Measurements from ENCODE around the gene EFEMP1.
A peak's percentile ranks its signal among the peaks of the same experiment; 100 is the strongest.

EFEMP1 gene

DNA sequence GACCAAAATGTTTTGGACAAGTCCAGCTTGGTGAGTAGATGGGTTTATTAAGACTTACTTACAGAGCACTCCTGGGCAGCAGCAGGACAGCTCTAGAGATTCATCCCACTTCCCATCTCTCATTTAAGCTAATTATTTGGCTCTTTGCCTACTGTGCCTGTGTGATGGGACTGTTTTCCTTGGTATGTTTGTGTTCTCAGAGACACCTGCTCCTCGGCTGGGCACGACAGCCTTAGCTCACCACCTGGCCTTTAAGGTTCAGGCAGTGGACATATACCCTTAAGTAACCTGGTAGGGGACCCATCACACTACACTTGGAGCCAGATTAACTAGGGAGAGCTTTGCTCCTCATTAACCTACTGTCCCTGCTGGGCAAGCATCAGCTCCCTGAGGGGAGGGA lies 41.7 kb upstream of the EFEMP1 start:
- TF ChIP-seq, protein P1, sequence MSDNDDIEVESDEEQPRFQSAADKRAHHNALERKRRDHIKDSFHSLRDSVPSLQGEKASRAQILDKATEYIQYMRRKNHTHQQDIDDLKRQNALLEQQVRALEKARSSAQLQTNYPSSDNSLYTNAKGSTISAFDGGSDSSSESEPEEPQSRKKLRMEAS (IDR thresholded peaks at IDR 0.05; ENCODE audit: low read depth, low read length) = no peak
- TF ChIP-seq, protein P2, sequence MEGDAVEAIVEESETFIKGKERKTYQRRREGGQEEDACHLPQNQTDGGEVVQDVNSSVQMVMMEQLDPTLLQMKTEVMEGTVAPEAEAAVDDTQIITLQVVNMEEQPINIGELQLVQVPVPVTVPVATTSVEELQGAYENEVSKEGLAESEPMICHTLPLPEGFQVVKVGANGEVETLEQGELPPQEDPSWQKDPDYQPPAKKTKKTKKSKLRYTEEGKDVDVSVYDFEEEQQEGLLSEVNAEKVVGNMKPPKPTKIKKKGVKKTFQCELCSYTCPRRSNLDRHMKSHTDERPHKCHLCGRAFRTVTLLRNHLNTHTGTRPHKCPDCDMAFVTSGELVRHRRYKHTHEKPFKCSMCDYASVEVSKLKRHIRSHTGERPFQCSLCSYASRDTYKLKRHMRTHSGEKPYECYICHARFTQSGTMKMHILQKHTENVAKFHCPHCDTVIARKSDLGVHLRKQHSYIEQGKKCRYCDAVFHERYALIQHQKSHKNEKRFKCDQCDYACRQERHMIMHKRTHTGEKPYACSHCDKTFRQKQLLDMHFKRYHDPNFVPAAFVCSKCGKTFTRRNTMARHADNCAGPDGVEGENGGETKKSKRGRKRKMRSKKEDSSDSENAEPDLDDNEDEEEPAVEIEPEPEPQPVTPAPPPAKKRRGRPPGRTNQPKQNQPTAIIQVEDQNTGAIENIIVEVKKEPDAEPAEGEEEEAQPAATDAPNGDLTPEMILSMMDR (IDR thresholded peaks at IDR 0.05; ENCODE audit: low read depth, low read length) = no peak
- no peak for TF ChIP-seq POLR2A (IDR thresholded peaks at IDR 0.05; ENCODE audit: extremely low read depth, insufficient read length)
- no peak for TF ChIP-seq MYC (IDR thresholded peaks at IDR 0.05; ENCODE audit: low read depth, low read length)
- H3K4me3 ChIP-seq (ENCODE audit: low read depth, low read length) = no peak overlapping the region
- DNase-seq (ENCODE audit: low read depth) = no peak

DNA sequence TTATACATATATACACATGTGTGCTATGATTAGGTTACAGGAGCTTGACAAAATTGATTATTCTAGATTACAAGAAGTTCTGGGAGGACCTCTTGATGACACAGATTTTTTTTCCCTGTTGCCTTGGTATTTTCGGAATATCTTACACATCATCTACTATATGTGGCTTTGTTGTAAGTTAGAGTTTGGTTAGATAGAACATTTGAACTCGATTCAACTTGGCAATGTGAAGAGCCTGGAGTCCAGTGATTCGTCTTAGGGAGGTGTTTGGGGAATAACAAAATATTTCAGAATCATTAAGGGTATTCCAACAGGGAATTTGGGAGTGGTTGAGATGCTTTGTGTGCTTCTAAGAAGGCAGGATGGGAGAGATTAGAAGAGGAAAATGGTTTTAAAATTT lies 39.3 kb upstream of the EFEMP1 start:
- no peak for DNase-seq (ENCODE audit: low read depth)
- no peak for TF ChIP-seq MYC (IDR thresholded peaks at IDR 0.05; ENCODE audit: low read depth, low read length)
- no peak for TF ChIP-seq POLR2A (IDR thresholded peaks at IDR 0.05; ENCODE audit: extremely low read depth, insufficient read length)
- TF ChIP-seq, protein P1 (IDR thresholded peaks at IDR 0.05; ENCODE audit: low read depth, low read length) = no peak
- TF ChIP-seq, protein P2 (IDR thresholded peaks at IDR 0.05; ENCODE audit: low read depth, low read length) = no peak
- no peak overlapping the region for H3K4me3 ChIP-seq (ENCODE audit: low read depth, low read length)

DNA sequence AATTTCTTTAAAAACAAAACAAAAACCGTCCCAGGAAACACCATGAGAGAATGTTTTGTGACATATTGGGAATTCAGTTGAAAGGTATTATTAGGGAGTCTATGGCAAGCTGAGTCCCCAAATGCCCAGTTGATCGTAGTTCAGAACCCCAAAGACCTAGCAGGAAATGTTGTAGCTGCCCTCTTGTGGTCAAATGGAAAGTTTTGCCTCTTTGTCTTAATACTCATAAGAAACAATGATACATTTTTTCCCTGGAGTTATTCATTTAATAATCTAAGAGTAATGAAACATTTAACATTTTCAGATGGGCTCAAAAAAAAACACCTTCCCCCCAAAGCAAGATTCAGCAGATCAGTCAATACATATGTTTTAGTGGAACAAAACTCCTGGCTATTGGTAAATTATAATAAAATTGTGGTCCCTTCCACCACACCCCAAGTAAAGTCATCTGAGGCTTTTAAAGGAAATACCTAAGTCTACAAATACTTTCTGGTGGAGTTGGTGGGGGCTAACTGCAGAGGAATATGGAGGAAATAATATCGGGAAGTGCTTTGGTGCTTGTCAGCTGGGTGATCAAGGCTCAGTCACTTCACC lies 37.8 kb upstream of the EFEMP1 start:
- no peak for TF ChIP-seq POLR2A (IDR thresholded peaks at IDR 0.05; ENCODE audit: extremely low read depth, insufficient read length)
- TF ChIP-seq, protein P2 (IDR thresholded peaks at IDR 0.05; ENCODE audit: low read depth, low read length) = peak; percentile 57
- H3K4me3 ChIP-seq (ENCODE audit: low read depth, low read length) = no peak overlapping the region
- peak; percentile 44 for DNase-seq (ENCODE audit: low read depth)

DNA sequence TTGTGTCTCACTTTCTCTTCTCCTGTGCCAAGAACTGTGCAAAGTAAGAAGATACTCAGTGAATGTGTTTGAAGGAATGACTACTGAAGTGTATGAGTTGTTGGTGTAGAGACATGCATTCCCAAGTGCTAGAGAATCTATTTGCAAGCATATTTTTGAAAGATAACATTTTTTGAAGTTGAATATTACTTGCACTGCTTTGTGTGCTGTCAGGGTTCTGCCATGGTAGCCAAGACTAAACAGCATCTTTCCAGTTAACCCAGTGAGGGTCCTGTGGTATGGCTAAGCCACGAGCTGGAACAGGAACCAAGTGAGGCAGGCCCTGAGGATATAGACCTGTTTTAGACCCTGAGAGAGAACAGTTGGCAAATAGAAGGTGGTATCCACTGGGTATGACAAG lies 35.2 kb upstream of the EFEMP1 start:
- DNase-seq (ENCODE audit: low read depth) = no peak
- TF ChIP-seq, protein P1 (IDR thresholded peaks at IDR 0.05; ENCODE audit: low read depth, low read length) = no peak
- TF ChIP-seq, protein P2 (IDR thresholded peaks at IDR 0.05; ENCODE audit: low read depth, low read length) = no peak
- no peak for TF ChIP-seq MYC (IDR thresholded peaks at IDR 0.05; ENCODE audit: low read depth, low read length)
- TF ChIP-seq POLR2A (IDR thresholded peaks at IDR 0.05; ENCODE audit: extremely low read depth, insufficient read length) = no peak
- H3K4me3 ChIP-seq (ENCODE audit: low read depth, low read length) = no peak overlapping the region

DNA sequence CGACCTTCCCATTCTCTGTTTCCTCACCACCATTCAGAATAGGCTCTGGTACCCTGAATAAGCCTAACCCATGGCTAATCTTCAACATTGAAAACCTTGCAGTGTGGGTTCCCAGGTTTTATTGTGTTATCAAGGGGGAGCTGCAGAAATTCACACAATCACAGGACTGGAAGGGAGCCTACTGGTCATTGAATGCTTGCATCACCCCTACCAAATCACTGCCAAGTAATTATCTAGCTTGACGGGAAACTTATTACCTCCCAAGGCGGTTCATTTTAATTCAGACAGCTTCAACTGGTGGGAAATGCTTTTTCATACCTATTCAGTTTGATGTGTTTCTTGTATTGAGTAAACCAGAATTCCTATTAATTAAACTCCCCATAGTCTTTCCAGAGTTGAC lies 33.6 kb upstream of the EFEMP1 start:
- no peak overlapping the region for H3K4me3 ChIP-seq (ENCODE audit: low read depth, low read length)
- no peak for DNase-seq (ENCODE audit: low read depth)
- TF ChIP-seq, protein P2 (IDR thresholded peaks at IDR 0.05; ENCODE audit: low read depth, low read length) = no peak
- no peak for TF ChIP-seq MYC (IDR thresholded peaks at IDR 0.05; ENCODE audit: low read depth, low read length)
- no peak for TF ChIP-seq POLR2A (IDR thresholded peaks at IDR 0.05; ENCODE audit: extremely low read depth, insufficient read length)
- TF ChIP-seq, protein P1 (IDR thresholded peaks at IDR 0.05; ENCODE audit: low read depth, low read length) = no peak

Data from NB4 (cell line).